Activated CD8-positive, alpha-beta memory T cell treated with anti-CD3 and anti-CD28 coated beads for 48 hours (primary cell): Measurements from ENCODE around the gene HIPK3.

Source experiments
- DNase-seq, 3 experiments: peaks; one replicate each; pipeline ENCODE4 v3.0.0-alpha.2; 2020; ENCODE audit warnings: low read depth in 2 of 3, low spot score in 2 of 3

Gene HIPK3

DNA sequence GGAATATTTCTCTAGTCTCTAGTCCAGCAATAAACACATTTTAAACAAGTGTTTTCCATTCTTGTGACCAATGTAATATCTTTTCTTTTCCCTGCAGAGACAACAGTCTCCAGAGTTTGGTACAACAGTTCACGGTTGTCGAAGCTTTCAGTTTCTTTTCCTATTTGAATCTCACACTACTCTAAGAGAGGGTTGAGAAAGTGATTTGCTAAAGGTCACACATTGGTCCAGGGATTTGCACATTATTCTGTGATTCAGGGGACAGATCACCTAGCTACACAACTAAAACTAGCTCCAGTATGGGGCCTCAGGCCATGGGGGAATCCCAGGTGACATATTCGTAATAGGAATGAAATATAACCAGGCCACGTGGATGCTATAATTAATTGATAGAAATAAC is 132.5 kb downstream of the HIPK3 start:
- no peak for DNase-seq

- DNase-seq = no peak
These were observed 134.0 kb downstream of the HIPK3 start for GRCh38 chr11:33390944-33391892.

GRCh38 chr11:33391893-33392251 is 134.7 kb downstream of the HIPK3 start:
- DNase-seq = no peak

DNA sequence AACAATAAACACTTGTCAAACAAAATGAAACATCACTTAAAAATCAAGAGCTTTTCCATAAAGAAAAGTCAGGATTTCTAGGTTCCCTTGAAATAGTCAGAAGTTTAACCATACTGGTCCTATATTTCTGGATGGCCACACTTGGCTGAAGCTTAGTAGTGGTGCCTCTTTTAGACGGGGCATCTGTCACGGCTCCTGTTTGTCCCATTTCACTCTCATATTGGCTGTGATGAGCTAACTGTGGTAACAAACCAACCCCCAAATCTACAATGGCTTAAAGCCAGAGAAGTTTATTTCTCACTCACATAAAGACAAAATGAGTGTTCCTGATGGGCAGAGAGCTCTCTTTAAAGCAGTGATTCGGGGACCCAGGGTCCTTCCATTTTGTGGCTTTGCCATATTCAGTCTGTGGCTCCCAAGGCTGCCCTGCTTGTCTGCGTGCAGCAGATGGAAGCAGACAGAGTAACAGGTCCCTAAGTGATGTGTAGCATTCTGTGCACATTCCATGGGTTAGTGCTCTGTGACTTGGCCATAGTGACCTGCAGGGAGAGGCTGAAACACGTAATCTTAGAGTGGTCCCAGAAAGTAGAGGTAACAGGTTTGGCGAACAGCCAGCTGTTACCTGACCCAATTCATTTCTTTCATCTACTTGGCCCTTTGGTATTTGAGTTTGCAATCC is 137.4 kb downstream of the HIPK3 start:
- no peak for DNase-seq

- no peak for DNase-seq
These were observed 139.2 kb downstream of the HIPK3 start for GRCh38 chr11:33396361-33396760.

DNA sequence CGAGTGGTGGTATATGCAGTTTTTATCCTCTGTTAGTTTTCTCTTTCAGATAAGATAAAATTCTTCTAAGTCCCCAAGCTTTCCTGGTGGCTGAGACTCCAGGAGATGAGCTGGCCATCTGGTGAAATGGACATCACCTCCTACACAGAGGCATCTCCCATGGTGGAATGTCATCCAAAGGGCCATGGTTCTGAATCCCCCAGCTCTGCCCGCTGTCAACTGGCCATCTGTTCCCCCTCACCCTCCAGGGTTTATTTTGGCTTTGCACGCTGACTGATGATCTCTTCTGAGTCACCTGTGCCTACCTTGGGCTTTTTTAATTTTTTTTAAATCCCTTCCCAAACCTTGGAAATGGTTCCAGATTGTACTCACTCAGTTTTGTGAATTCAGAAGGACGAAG is 142.2 kb downstream of the HIPK3 start:
- DNase-seq = no peak

GRCh38 chr11:33402066-33402465 is 144.9 kb downstream of the HIPK3 start:
- DNase-seq = no peak

DNA sequence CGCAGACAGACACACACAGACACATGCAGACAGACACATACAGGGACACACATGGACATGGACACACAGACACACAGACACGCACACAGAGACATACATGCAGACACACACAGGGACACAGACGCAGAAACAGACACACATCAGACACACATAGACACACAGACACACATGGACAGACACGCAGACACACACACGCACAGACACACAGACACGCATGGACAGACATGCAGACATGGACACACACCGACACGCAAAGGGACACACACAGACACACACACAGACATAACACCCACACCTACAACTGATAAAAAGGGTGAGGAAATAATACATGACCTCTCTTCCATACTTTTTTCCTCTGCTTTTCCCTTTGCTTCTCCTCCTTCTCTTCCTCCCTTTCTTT is 146.2 kb downstream of the HIPK3 start:
- no peak for DNase-seq

GRCh38 chr11:33405834-33406602 is 148.8 kb downstream of the HIPK3 start:
- no peak for DNase-seq
